ENCODE data around the gene GPR158.
"Not testable (repeated sequence)": the region's sequence is repeated elsewhere in the genome, so short reads cannot be mapped to it uniquely, and the experiment has no call there.

The GPR158 gene

GRCh38 chr10:25308278-25308677 is 133.5 kb downstream of the GPR158 start:
- DNase-seq = no peak

- DNase-seq = not testable (repeated sequence)
These were observed 142.9 kb downstream of the GPR158 start for GRCh38 chr10:25317596-25318211.

- DNase-seq = no peak
These were observed 152.5 kb downstream of the GPR158 start for GRCh38 chr10:25327273-25327672.

GRCh38 chr10:25328361-25328760 is 153.6 kb downstream of the GPR158 start:
- DNase-seq = no peak

- not testable (repeated sequence) for DNase-seq
These were observed 154.8 kb downstream of the GPR158 start for GRCh38 chr10:25329587-25329986.

- no peak for DNase-seq
These were observed 159.6 kb downstream of the GPR158 start for GRCh38 chr10:25334445-25334844.

- DNase-seq = no peak
These were observed 161.5 kb downstream of the GPR158 start for GRCh38 chr10:25336330-25336729.

- no peak for DNase-seq
These were observed 163.5 kb downstream of the GPR158 start for GRCh38 chr10:25338271-25338670.

GRCh38 chr10:25339966-25340365 is 165.2 kb downstream of the GPR158 start:
- no peak for DNase-seq

GRCh38 chr10:25349520-25349919 is 174.7 kb downstream of the GPR158 start:
- DNase-seq = no peak

GRCh38 chr10:25356609-25357008 is 181.8 kb downstream of the GPR158 start:
- no peak for DNase-seq

GRCh38 chr10:25357269-25357668 is 182.5 kb downstream of the GPR158 start:
- DNase-seq = no peak

- DNase-seq = no peak
These were observed 207.4 kb downstream of the GPR158 start for GRCh38 chr10:25382029-25382810.

- not testable (repeated sequence) for DNase-seq
These were observed 208.1 kb downstream of the GPR158 start for GRCh38 chr10:25382901-25383300.

- DNase-seq = no peak
These were observed 208.9 kb downstream of the GPR158 start for GRCh38 chr10:25383686-25384085.

GRCh38 chr10:25384618-25385017 is 209.8 kb downstream of the GPR158 start:
- DNase-seq = no peak

- DNase-seq = no peak
These were observed 213.5 kb downstream of the GPR158 start for GRCh38 chr10:25388188-25388861.

GRCh38 chr10:25388862-25389206 is 214.0 kb downstream of the GPR158 start:
- DNase-seq = no peak

- DNase-seq = no peak
These were observed 215.9 kb downstream of the GPR158 start for GRCh38 chr10:25390733-25391132.

- no peak for DNase-seq
These were observed 217.3 kb downstream of the GPR158 start for GRCh38 chr10:25392132-25392531.

GRCh38 chr10:25393621-25394020 is 218.8 kb downstream of the GPR158 start:
- no peak for DNase-seq

- DNase-seq = no peak
These were observed 223.9 kb downstream of the GPR158 start for GRCh38 chr10:25398680-25399079.

GRCh38 chr10:25405871-25406270 is 231.1 kb downstream of the GPR158 start:
- DNase-seq = no peak

GRCh38 chr10:25417611-25418010 is 242.8 kb downstream of the GPR158 start:
- DNase-seq = no peak

Data from NCI-H1048 (cell line).